ENCODE results near the gene TRIM22. TPM values are rescaled to one million over a fixed set of nuclear protein-coding genes. Genes with fewer than 3 reads are reported as not detected.
A peak's percentile ranks its signal among the peaks of the same experiment; 100 is the strongest.

Gene TRIM22
- total RNA-seq, 1 experiment from 2014 or later: 24.1 TPM

GRCh38 chr11:5737091-5737490 lies 47.5 kb downstream of the TRIM22 start:
- TF ChIP-seq CTCF (IDR thresholded peaks at IDR 0.05; ENCODE audit: unreplicated experiment): no peak
- no peaks in the 10 kb centered on the region for H3K4me1 Mint-ChIP-seq (ENCODE audit: insufficient read depth, unreplicated experiment)
- BruUV-seq (replicated peaks): no TSS peak
- ChIA-PET POLR2A (no interaction called here), CTCF (no interaction called here)
- peak; percentile 19 for DNase-seq (ENCODE audit: unreplicated experiment)
- H3K27ac Mint-ChIP-seq (ENCODE audit: low read depth, unreplicated experiment): no peak overlapping the region
- H3K9me3 Mint-ChIP-seq (ENCODE audit: unreplicated experiment): peaks cover 6% of the 10 kb centered on the region
- no peaks in the 10 kb centered on the region for H3K36me3 Mint-ChIP-seq (ENCODE audit: insufficient read depth, unreplicated experiment)
- H3K4me3 Mint-ChIP-seq (ENCODE audit: unreplicated experiment): no peak overlapping the region
- intact Hi-C loops (cut with micrococcal nuclease): no loop called here
- peaks cover 56% of the 10 kb centered on the region for H3K27me3 Mint-ChIP-seq (ENCODE audit: insufficient read depth, unreplicated experiment)

GRCh38 chr11:5737670-5738392 lies 48.2 kb downstream of the TRIM22 start:
- H3K36me3 Mint-ChIP-seq (ENCODE audit: insufficient read depth, unreplicated experiment): no peaks in the 10 kb centered on the region

GRCh38 chr11:5738431-5738830 lies 48.8 kb downstream of the TRIM22 start:
- CTCF ChIA-PET: interaction anchor here (0.6 kb wide), 1 partner anchor 28 kb away, joined by 3 read pairs; no protein-coding TSS in a partner anchor

More at GRCh38 chr11:5737670-5738392, 48.2 kb downstream of the TRIM22 start:
- Mint-ChIP-seq H3K4me1 (ENCODE audit: insufficient read depth, unreplicated experiment) (no peaks in the 10 kb centered on the region), H3K27me3 (ENCODE audit: insufficient read depth, unreplicated experiment) (peaks cover 64% of the 10 kb centered on the region), H3K27ac (ENCODE audit: low read depth, unreplicated experiment) (no peak overlapping the region), H3K4me3 (ENCODE audit: unreplicated experiment) (no peak overlapping the region), H3K9me3 (ENCODE audit: unreplicated experiment) (peaks cover 8% of the 10 kb centered on the region)
- BruUV-seq (replicated peaks): no TSS peak
- TF ChIP-seq CTCF (IDR thresholded peaks at IDR 0.05; ENCODE audit: unreplicated experiment): no peak
- ChIA-PET CTCF (interaction anchor here (0.6 kb wide), 1 partner anchor 27 kb away, joined by 3 read pairs; no protein-coding TSS in a partner anchor), POLR2A (no interaction called here)
- no peak for DNase-seq (ENCODE audit: unreplicated experiment)
- intact Hi-C loops (cut with micrococcal nuclease): no loop called here

GRCh38 chr11:5746614-5747013 lies 57.0 kb downstream of the TRIM22 start:
- no peak overlapping the region for H3K27ac Mint-ChIP-seq (ENCODE audit: low read depth, unreplicated experiment)
- H3K4me3 Mint-ChIP-seq (ENCODE audit: unreplicated experiment): no peak overlapping the region
- peaks cover 7% of the 10 kb centered on the region for H3K9me3 Mint-ChIP-seq (ENCODE audit: unreplicated experiment)
- ChIA-PET CTCF (no interaction called here), POLR2A (no interaction called here)
- no peak for DNase-seq (ENCODE audit: unreplicated experiment)
- no peaks in the 10 kb centered on the region for H3K4me1 Mint-ChIP-seq (ENCODE audit: insufficient read depth, unreplicated experiment)
- intact Hi-C loops (cut with micrococcal nuclease): no loop called here
- no peaks in the 10 kb centered on the region for H3K36me3 Mint-ChIP-seq (ENCODE audit: insufficient read depth, unreplicated experiment)
- H3K27me3 Mint-ChIP-seq (ENCODE audit: insufficient read depth, unreplicated experiment): peaks cover 82% of the 10 kb centered on the region
- BruUV-seq (replicated peaks): no TSS peak
- no peak for TF ChIP-seq CTCF (IDR thresholded peaks at IDR 0.05; ENCODE audit: unreplicated experiment)

More at GRCh38 chr11:5738431-5738830, 48.8 kb downstream of the TRIM22 start:
- no peak overlapping the region for H3K4me3 Mint-ChIP-seq (ENCODE audit: unreplicated experiment)
- H3K4me1 Mint-ChIP-seq (ENCODE audit: insufficient read depth, unreplicated experiment): no peaks in the 10 kb centered on the region
- intact Hi-C loops (cut with micrococcal nuclease): no loop called here
- H3K27me3 Mint-ChIP-seq (ENCODE audit: insufficient read depth, unreplicated experiment): peaks cover 70% of the 10 kb centered on the region
- BruUV-seq (replicated peaks): no TSS peak
- TF ChIP-seq CTCF (IDR thresholded peaks at IDR 0.05; ENCODE audit: unreplicated experiment): no peak
- no peaks in the 10 kb centered on the region for H3K36me3 Mint-ChIP-seq (ENCODE audit: insufficient read depth, unreplicated experiment)
- no peak for DNase-seq (ENCODE audit: unreplicated experiment)
- H3K27ac Mint-ChIP-seq (ENCODE audit: low read depth, unreplicated experiment): no peak overlapping the region
- POLR2A ChIA-PET: no interaction called here
- peaks cover 8% of the 10 kb centered on the region for H3K9me3 Mint-ChIP-seq (ENCODE audit: unreplicated experiment)

Measured in MCF 10A (cell line).